CD4-positive, alpha-beta T cell treated with Interleukin-1 beta for 1 hour (primary cell): Measurements from ENCODE around the gene ABCC11.

Source experiments
- DNase-seq, 2 donors: peaks; one replicate each; pipeline ENCODE4 v3.0.0-alpha.2; 2020 to 2022

The ABCC11 gene

GRCh38 chr16:48247311-48247710 lies at the start of gene ABCC11:
Gene ABCC11 (minus strand): TSS chr16:48247539. CDS start chr16:48231921, 15,618 bp downstream.
- no peak for DNase-seq

GRCh38 chr16:48295488-48296281 lies 48.3 kb upstream of the ABCC11 start:
- no peak for DNase-seq

GRCh38 chr16:48294724-48295123 lies 47.4 kb upstream of the ABCC11 start:
- DNase-seq: no peak

- no peak for DNase-seq
Observed at GRCh38 chr16:48292452-48292851, 45.1 kb upstream of the ABCC11 start.

- no peak for DNase-seq
Observed at GRCh38 chr16:48291754-48292153, 44.4 kb upstream of the ABCC11 start.

GRCh38 chr16:48291303-48291702 lies 44.0 kb upstream of the ABCC11 start:
- no peak for DNase-seq

GRCh38 chr16:48287239-48287638 lies 39.9 kb upstream of the ABCC11 start:
- DNase-seq: no peak

GRCh38 chr16:48284772-48285409 lies 37.6 kb upstream of the ABCC11 start:
- DNase-seq: peak; percentile 3 to 7

GRCh38 chr16:48282636-48283263 lies 35.4 kb upstream of the ABCC11 start:
- DNase-seq: no peak

- no peak for DNase-seq
Observed at GRCh38 chr16:48280546-48280945, 33.2 kb upstream of the ABCC11 start.

GRCh38 chr16:48279199-48279598 lies 31.9 kb upstream of the ABCC11 start:
- no peak for DNase-seq

- DNase-seq: no peak
Observed at GRCh38 chr16:48277158-48277557, 29.8 kb upstream of the ABCC11 start.

- no peak for DNase-seq
Observed at GRCh38 chr16:48276102-48276501, 28.8 kb upstream of the ABCC11 start.

- no peak for DNase-seq
Observed at GRCh38 chr16:48274476-48274875, 27.1 kb upstream of the ABCC11 start.

GRCh38 chr16:48272837-48273421 lies 25.6 kb upstream of the ABCC11 start:
- DNase-seq: no peak

- DNase-seq: no peak
Observed at GRCh38 chr16:48271728-48272127, 24.4 kb upstream of the ABCC11 start.

GRCh38 chr16:48269011-48269410 lies 21.7 kb upstream of the ABCC11 start:
- DNase-seq: no peak

GRCh38 chr16:48262631-48263030 lies 15.3 kb upstream of the ABCC11 start:
- no peak for DNase-seq

GRCh38 chr16:48261569-48261968 lies 14.2 kb upstream of the ABCC11 start:
- no peak for DNase-seq

- DNase-seq: no peak
Observed at GRCh38 chr16:48256579-48257177, 9.3 kb upstream of the ABCC11 start.

- DNase-seq: no peak
Observed at GRCh38 chr16:48252013-48252412, 4.7 kb upstream of the ABCC11 start.

GRCh38 chr16:48250520-48251278 lies 3.4 kb upstream of the ABCC11 start:
- no peak for DNase-seq
